ENCODE data around the gene SSBP2.

Gene SSBP2

DNA sequence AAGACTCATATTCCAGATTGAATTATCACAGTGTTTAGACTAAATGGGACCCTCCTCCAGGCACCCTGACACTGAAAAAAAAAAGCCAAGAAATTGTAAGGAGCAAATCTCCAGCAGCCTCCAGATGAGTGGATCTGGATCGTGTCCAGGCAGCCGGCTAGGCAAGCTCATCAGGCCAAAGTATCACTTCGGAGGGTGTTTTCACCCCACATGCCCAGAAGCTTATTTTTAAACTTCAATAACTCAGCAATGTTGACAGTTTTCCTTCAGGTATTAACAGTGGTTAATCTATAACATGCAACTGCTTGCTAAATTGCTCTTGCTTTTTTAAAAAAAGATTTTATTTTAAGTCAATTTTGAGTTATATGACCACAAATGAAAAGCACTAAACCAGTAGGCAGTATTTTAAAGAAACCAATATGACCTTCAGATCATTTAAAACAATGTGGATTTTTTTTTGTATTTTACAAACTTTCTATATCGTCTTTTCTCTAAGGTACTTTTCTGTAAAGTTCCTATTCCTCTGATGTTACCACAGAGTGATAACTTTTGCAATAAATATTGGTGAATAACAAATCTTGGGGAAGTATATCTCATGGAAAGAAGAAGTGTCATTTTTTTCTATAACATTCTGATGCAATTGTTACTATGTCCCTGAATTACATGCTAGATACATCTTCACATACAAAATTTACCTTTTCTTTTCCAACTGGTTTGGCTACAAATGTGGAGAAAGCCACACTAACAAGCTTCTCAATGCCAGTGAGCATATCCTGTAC lies 387.6 kb downstream of the SSBP2 start:
- no peak for DNase-seq
